Liver (tissue), 9 donors: Measurements from ENCODE around the gene GALNT10. TPM values are rescaled to one million over a fixed set of nuclear protein-coding genes. Genes with fewer than 3 reads are reported as not detected.

Experiments used
- DNase-seq: peaks from one replicate; pipeline ENCODE4 v3.0.0-alpha.2; 2017; ENCODE audit warnings: low spot score
- H3K27ac ChIP-seq, 2 donors: one replicate each; pipeline ENCODE4 v1.7.0; 2013; ENCODE audit warnings: inconsistent platforms in 2 of 2, low read length in 2 of 2, control low read depth in 1 of 2, low read depth in 1 of 2, mild to moderate bottlenecking in 1 of 2
- H3K27me3 ChIP-seq, 4 donors: one replicate each; pipeline versions ENCODE4 v1.6.1 to v1.7.0; 2013; ENCODE audit warnings: low read length in 3 of 4, inconsistent platforms in 1 of 4, mild to moderate bottlenecking in 1 of 4, moderate library complexity in 1 of 4; ENCODE audit not compliant: control insufficient read depth in 4 of 4, insufficient read depth in 4 of 4
- H3K36me3 ChIP-seq, 4 donors: one replicate each; pipeline versions ENCODE4 v1.6.1 to v1.7.0; 2013; ENCODE audit warnings: low read length in 3 of 4, mild to moderate bottlenecking in 3 of 4, low read depth in 1 of 4, moderate library complexity in 1 of 4; ENCODE audit not compliant: control insufficient read depth in 4 of 4, insufficient read depth in 3 of 4
- H3K4me1 ChIP-seq, 4 donors: one replicate each; pipeline versions ENCODE4 v1.6.1 to v1.7.0; 2013; ENCODE audit warnings: low read length in 3 of 4, mild to moderate bottlenecking in 3 of 4, moderate library complexity in 1 of 4; ENCODE audit not compliant: control insufficient read depth in 4 of 4, insufficient read depth in 4 of 4
- H3K4me3 ChIP-seq, 3 donors: one replicate each; pipeline versions ENCODE4 v1.6.1 to v1.7.0; 2013; ENCODE audit warnings: low read length in 3 of 3, control low read depth in 1 of 3, low read depth in 1 of 3, mild to moderate bottlenecking in 1 of 3
- H3K9ac ChIP-seq, 2 donors: one replicate each; pipeline ENCODE4 v1.7.0; 2013; ENCODE audit warnings: low read length in 2 of 2, mild to moderate bottlenecking in 2 of 2, moderate library complexity in 2 of 2, control low read depth in 1 of 2, low read depth in 1 of 2
- H3K9me3 ChIP-seq, 4 donors: one replicate each; pipeline versions ENCODE4 v1.6.1 to v1.7.0; 2013; ENCODE audit warnings: low read length in 3 of 4; ENCODE audit not compliant: control insufficient read depth in 4 of 4
- EGR1 ChIP-seq, 2 donors: IDR thresholded peaks; 2 replicates each; pipeline ENCODE4 v1.6.1; 2016 to 2018; ENCODE audit warnings: antibody characterized with exemption in 2 of 2, low read depth in 2 of 2
- FOXA1 ChIP-seq: IDR thresholded peaks from 2 replicates; pipeline ENCODE4 v1.6.1; 2016; ENCODE audit warnings: antibody characterized with exemption
- FOXA2 ChIP-seq: IDR thresholded peaks from 2 replicates; pipeline ENCODE4 v1.6.1; 2016; ENCODE audit warnings: antibody characterized with exemption
- GABPA ChIP-seq, 2 donors: IDR thresholded peaks in 1 of 2; conservative IDR thresholded peaks in 1 of 2; 2 replicates each; pipeline ENCODE4 v1.6.1; 2016; ENCODE audit warnings: antibody characterized with exemption in 2 of 2, mild to moderate bottlenecking in 1 of 2, moderate library complexity in 1 of 2
- HNF4A ChIP-seq, 2 donors: conservative IDR thresholded peaks; 2 replicates each; pipeline ENCODE4 v1.6.1; 2016; ENCODE audit warnings: antibody characterized with exemption in 2 of 2, mild to moderate bottlenecking in 2 of 2
- HNF4G ChIP-seq: IDR thresholded peaks from 2 replicates; pipeline ENCODE4 v1.6.1; 2016; ENCODE audit warnings: antibody characterized with exemption
- JUND ChIP-seq, 2 donors: IDR thresholded peaks; 2 replicates each; pipeline ENCODE4 v1.6.1; 2016; ENCODE audit warnings: antibody characterized with exemption in 2 of 2
- NR2F2 ChIP-seq: IDR thresholded peaks from 2 replicates; pipeline ENCODE4 v1.6.1; 2016; ENCODE audit warnings: antibody characterized with exemption
- RAD21 ChIP-seq, 2 donors: IDR thresholded peaks; 2 replicates each; pipeline ENCODE4 v1.6.1; 2016; ENCODE audit warnings: antibody characterized with exemption in 2 of 2, mild to moderate bottlenecking in 2 of 2
- RXRA ChIP-seq, 2 donors: IDR thresholded peaks; 2 replicates each; pipeline ENCODE4 v1.6.1; 2017 to 2018; ENCODE audit warnings: antibody characterized with exemption in 2 of 2, mild to moderate bottlenecking in 1 of 2
- SP1 ChIP-seq: IDR thresholded peaks from 2 replicates; pipeline ENCODE4 v1.6.1; 2018; ENCODE audit warnings: antibody characterized with exemption, mild to moderate bottlenecking
- TAF1 ChIP-seq: conservative IDR thresholded peaks from 2 replicates; pipeline ENCODE4 v1.6.1; 2016; ENCODE audit warnings: antibody characterized with exemption, mild to moderate bottlenecking
- YY1 ChIP-seq: IDR thresholded peaks from 2 replicates; pipeline ENCODE4 v1.6.1; 2016; ENCODE audit warnings: antibody characterized with exemption, mild to moderate bottlenecking
- WGBS: extraction: QIAGEN DNeasy Blood & Tissue Kit; methylation state at CpG from one replicate; pipeline ENCODE4 v1.1.7; 2013; 5-methylcytosine and 5-hydroxymethylcytosine counted together
- polyA plus RNA-seq, 2 donors: library from polyadenylated mRNA; stranded (reverse) in 1 of 2; unstranded in 1 of 2; fragments of 200-250 nt in 1 of 2; fragments of >200 nt in 1 of 2; fragmentation: Nextera tagmentation in 1 of 2; extraction: Ambion mirVana in 1 of 2; gene quantifications; one replicate each; pipeline versions ENCODE4 v1.2.1 to v1.2.3, GENCODE V29; 2013 to 2015
- total RNA-seq, 2 donors: library from RNA; depleted of rRNA; stranded (reverse); fragments of >200 nt; gene quantifications; one replicate each; pipeline ENCODE4 v1.2.3, GENCODE V29; 2014
- TF ChIP-seq, protein P1 (sequence below): IDR thresholded peaks from 2 replicates; pipeline ENCODE4 v1.6.1; 2016; ENCODE audit warnings: antibody characterized with exemption
- TF ChIP-seq, protein P2 (sequence below): IDR thresholded peaks from 2 replicates; pipeline ENCODE4 v1.6.1; 2016; ENCODE audit warnings: antibody characterized with exemption
- TF ChIP-seq, protein P3 (sequence below): fragments of 150-350 bp; IDR thresholded peaks from 2 replicates; pipeline ENCODE4 v1.5.1; 2017; ENCODE audit warnings: improper control_type of control experiment, low read depth, low read length; ENCODE audit not compliant: missing input control
- TF ChIP-seq, protein P4 (sequence below): IDR thresholded peaks from 2 replicates; pipeline ENCODE4 v1.6.1; 2016; ENCODE audit warnings: antibody characterized with exemption, mild to moderate bottlenecking
- TF ChIP-seq, protein P5 (sequence below): IDR thresholded peaks from 2 replicates; pipeline ENCODE4 v1.6.1; 2016; ENCODE audit warnings: antibody characterized with exemption
- donor health status: healthy.
- donor health status: healthy.
- donor health status: healthy.
- donor health status: healthy.
- donor health status: healthy.

GALNT10 gene
- total and polyA plus RNA-seq, 4 donors, result 1.1 to 17.8 (median 5.3) TPM

DNA sequence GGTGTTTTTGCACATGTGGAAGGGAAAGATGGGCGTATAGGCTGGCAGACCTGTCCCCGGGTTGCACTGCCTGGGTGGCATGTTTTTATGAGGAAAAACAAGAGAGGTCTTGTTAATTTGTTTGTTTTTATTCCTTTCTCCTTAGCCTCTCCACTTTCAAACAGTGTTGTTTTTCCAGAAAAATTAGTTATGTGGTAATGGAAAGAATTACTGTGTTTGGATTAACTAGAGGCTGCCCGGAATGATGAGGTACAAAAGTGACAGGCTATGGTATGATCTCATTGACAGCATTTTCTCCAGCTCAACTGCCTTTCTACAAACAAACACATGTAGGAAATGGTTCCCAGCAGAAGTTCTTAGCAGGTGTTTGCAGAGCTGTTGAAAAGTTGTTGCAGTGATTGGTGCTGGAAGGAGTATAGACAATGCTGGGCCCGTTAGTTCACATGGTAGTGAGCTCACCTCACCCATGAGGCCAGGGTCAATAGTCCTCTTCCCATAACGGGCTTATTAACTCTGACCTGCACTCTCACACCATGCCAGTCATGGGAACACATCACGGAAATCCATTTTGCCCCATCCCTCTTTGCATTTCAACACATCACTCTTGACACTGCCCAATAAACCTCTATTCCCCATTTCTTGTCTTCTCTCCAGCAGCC lies 144.0 kb downstream of the GALNT10 start:
- Histone ChIP-seq H3K27me3 (no peaks in the 10 kb centered on the region), H3K9ac (no peak overlapping the region), H3K27ac (no peak overlapping the region), H3K9me3 (no peaks in the 10 kb centered on the region), H3K36me3 (no peaks in the 10 kb centered on the region), H3K4me3 (no peak overlapping the region), H3K4me1 (peaks cover 0 to under 1% (median 0%) of the 10 kb centered on the region in 4 donors)
- no peak for DNase-seq
- WGBS, result 69% methylated on average over 6 of the region's 6 CpGs
- TF ChIP-seq FOXA1 (no peak), FOXA2 (no peak), JUND (IDR thresholded peaks at IDR 0.05) (no peak), TAF1 (no peak), HNF4A (conservative IDR thresholded peaks at IDR 0.05) (no peak), HNF4G (no peak), EGR1 (IDR thresholded peaks at IDR 0.05; ENCODE audit: low read depth in 2 of 2) (no peak), RAD21 (IDR thresholded peaks at IDR 0.05) (no peak), NR2F2 (no peak), RXRA (IDR thresholded peaks at IDR 0.05) (no peak), GABPA (IDR thresholded peaks at IDR 0.05 in 1 of 2, conservative IDR thresholded peaks at IDR 0.05 in 1 of 2) (no peak), SP1 (no peak)
- TF ChIP-seq, protein P1, sequence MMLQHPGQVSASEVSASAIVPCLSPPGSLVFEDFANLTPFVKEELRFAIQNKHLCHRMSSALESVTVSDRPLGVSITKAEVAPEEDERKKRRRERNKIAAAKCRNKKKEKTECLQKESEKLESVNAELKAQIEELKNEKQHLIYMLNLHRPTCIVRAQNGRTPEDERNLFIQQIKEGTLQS, result no peak
- TF ChIP-seq, protein P2, sequence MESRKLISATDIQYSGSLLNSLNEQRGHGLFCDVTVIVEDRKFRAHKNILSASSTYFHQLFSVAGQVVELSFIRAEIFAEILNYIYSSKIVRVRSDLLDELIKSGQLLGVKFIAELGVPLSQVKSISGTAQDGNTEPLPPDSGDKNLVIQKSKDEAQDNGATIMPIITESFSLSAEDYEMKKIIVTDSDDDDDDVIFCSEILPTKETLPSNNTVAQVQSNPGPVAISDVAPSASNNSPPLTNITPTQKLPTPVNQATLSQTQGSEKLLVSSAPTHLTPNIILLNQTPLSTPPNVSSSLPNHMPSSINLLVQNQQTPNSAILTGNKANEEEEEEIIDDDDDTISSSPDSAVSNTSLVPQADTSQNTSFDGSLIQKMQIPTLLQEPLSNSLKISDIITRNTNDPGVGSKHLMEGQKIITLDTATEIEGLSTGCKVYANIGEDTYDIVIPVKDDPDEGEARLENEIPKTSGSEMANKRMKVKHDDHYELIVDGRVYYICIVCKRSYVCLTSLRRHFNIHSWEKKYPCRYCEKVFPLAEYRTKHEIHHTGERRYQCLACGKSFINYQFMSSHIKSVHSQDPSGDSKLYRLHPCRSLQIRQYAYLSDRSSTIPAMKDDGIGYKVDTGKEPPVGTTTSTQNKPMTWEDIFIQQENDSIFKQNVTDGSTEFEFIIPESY, result no peak
- TF ChIP-seq, protein P3, sequence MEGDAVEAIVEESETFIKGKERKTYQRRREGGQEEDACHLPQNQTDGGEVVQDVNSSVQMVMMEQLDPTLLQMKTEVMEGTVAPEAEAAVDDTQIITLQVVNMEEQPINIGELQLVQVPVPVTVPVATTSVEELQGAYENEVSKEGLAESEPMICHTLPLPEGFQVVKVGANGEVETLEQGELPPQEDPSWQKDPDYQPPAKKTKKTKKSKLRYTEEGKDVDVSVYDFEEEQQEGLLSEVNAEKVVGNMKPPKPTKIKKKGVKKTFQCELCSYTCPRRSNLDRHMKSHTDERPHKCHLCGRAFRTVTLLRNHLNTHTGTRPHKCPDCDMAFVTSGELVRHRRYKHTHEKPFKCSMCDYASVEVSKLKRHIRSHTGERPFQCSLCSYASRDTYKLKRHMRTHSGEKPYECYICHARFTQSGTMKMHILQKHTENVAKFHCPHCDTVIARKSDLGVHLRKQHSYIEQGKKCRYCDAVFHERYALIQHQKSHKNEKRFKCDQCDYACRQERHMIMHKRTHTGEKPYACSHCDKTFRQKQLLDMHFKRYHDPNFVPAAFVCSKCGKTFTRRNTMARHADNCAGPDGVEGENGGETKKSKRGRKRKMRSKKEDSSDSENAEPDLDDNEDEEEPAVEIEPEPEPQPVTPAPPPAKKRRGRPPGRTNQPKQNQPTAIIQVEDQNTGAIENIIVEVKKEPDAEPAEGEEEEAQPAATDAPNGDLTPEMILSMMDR, result no peak

DNA sequence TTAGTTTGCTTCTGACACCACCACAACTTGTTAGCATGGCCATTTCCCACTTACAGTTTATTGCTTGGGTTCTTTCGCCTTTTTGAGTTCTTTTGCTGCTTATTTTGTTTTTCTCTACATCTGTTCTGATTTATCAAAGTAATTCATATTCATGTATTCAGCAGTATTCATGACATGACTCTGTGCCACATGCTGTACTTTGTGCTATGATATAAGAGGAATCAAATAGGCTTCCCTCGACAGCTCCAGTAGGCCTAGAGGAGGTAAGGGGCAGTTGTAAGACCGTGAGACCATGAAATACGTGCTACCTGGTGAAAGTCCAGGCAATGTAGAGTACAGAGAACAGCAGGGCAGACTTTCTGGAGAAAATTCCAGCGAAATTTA lies 144.5 kb downstream of the GALNT10 start:
- H3K9me3 ChIP-seq, result no peaks in the 10 kb centered on the region
- H3K27me3 ChIP-seq, result no peaks in the 10 kb centered on the region
- WGBS, result 80% methylated on average over 5 of the region's 5 CpGs
- H3K27ac ChIP-seq, result no peak overlapping the region
- no peak overlapping the region for H3K9ac ChIP-seq
- no peaks in the 10 kb centered on the region for H3K36me3 ChIP-seq
- H3K4me3 ChIP-seq, result no peak overlapping the region
- no peaks in the 10 kb centered on the region for H3K4me1 ChIP-seq
- DNase-seq, result no peak
- TF ChIP-seq, protein P1, result no peak
- TF ChIP-seq TAF1, result no peak
- TF ChIP-seq FOXA1, result no peak
- no peak for TF ChIP-seq YY1
- TF ChIP-seq, protein P4, sequence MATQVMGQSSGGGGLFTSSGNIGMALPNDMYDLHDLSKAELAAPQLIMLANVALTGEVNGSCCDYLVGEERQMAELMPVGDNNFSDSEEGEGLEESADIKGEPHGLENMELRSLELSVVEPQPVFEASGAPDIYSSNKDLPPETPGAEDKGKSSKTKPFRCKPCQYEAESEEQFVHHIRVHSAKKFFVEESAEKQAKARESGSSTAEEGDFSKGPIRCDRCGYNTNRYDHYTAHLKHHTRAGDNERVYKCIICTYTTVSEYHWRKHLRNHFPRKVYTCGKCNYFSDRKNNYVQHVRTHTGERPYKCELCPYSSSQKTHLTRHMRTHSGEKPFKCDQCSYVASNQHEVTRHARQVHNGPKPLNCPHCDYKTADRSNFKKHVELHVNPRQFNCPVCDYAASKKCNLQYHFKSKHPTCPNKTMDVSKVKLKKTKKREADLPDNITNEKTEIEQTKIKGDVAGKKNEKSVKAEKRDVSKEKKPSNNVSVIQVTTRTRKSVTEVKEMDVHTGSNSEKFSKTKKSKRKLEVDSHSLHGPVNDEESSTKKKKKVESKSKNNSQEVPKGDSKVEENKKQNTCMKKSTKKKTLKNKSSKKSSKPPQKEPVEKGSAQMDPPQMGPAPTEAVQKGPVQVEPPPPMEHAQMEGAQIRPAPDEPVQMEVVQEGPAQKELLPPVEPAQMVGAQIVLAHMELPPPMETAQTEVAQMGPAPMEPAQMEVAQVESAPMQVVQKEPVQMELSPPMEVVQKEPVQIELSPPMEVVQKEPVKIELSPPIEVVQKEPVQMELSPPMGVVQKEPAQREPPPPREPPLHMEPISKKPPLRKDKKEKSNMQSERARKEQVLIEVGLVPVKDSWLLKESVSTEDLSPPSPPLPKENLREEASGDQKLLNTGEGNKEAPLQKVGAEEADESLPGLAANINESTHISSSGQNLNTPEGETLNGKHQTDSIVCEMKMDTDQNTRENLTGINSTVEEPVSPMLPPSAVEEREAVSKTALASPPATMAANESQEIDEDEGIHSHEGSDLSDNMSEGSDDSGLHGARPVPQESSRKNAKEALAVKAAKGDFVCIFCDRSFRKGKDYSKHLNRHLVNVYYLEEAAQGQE, result no peak
- no peak for TF ChIP-seq NR2F2
- no peak for TF ChIP-seq GABPA (IDR thresholded peaks at IDR 0.05 in 1 of 2, conservative IDR thresholded peaks at IDR 0.05 in 1 of 2)
- no peak for TF ChIP-seq RXRA (IDR thresholded peaks at IDR 0.05)
- TF ChIP-seq, protein P5, sequence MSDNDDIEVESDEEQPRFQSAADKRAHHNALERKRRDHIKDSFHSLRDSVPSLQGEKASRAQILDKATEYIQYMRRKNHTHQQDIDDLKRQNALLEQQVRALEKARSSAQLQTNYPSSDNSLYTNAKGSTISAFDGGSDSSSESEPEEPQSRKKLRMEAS, result no peak
- no peak for TF ChIP-seq JUND (IDR thresholded peaks at IDR 0.05)
- TF ChIP-seq HNF4G, result no peak
- TF ChIP-seq, protein P3, result no peak
- TF ChIP-seq HNF4A (conservative IDR thresholded peaks at IDR 0.05), result no peak
- TF ChIP-seq RAD21 (IDR thresholded peaks at IDR 0.05), result no peak
- no peak for TF ChIP-seq SP1
- no peak for TF ChIP-seq EGR1 (IDR thresholded peaks at IDR 0.05; ENCODE audit: low read depth in 2 of 2)
- no peak for TF ChIP-seq FOXA2
